Activated T-helper 1 cell treated with Interleukin-2 at 50 U/mL for 16 hours (primary cell): ENCODE measurements around the gene EMB.
"Not testable (repeated sequence)": the region's sequence is repeated elsewhere in the genome, so short reads cannot be mapped to it uniquely, and the experiment has no call there.

Experiments used
- DNase-seq: peaks from one replicate; pipeline ENCODE4 v3.0.0-alpha.2; 2020; ENCODE audit warnings: low read depth

The EMB gene

GRCh38 chr5:50440651-50441492, at the start of gene EMB:
Gene EMB (minus strand): TSS chr5:50441288. CDS start chr5:50441151, 137 bp downstream.
- peak; percentile 71 for DNase-seq

GRCh38 chr5:50489491-50489890, 48.4 kb upstream of the EMB start:
- DNase-seq = peak; percentile 34

GRCh38 chr5:50478790-50479189, 37.7 kb upstream of the EMB start:
- DNase-seq = not testable (repeated sequence)

- no peak for DNase-seq
These were observed 35.5 kb upstream of the EMB start for GRCh38 chr5:50476549-50476948.

- DNase-seq = not testable (repeated sequence)
These were observed 23.9 kb upstream of the EMB start for GRCh38 chr5:50465015-50465414.

- DNase-seq = no peak
These were observed 22.6 kb upstream of the EMB start for GRCh38 chr5:50463726-50464125.

- no peak for DNase-seq
These were observed 22.0 kb upstream of the EMB start for GRCh38 chr5:50463047-50463446.

GRCh38 chr5:50462579-50462978, 21.5 kb upstream of the EMB start:
- not testable (repeated sequence) for DNase-seq

- DNase-seq = peak; percentile 37
These were observed 17.3 kb upstream of the EMB start for GRCh38 chr5:50458372-50458771.

- not testable (repeated sequence) for DNase-seq
These were observed 8.2 kb upstream of the EMB start for GRCh38 chr5:50449241-50449640.

- DNase-seq = no peak
These were observed 6.9 kb upstream of the EMB start for GRCh38 chr5:50447941-50448340.

- no peak for DNase-seq
These were observed 6.1 kb upstream of the EMB start for GRCh38 chr5:50447228-50447627.

GRCh38 chr5:50445296-50445949, 4.3 kb upstream of the EMB start:
- DNase-seq = no peak

- not testable (repeated sequence) for DNase-seq
These were observed 1.8 kb upstream of the EMB start for GRCh38 chr5:50442559-50443539.

- no peak for DNase-seq
These were observed 436 bp upstream of the EMB start for GRCh38 chr5:50441493-50441955.

- no peak for DNase-seq
These were observed 1.9 kb downstream of the EMB start for GRCh38 chr5:50439221-50439620.

- not testable (repeated sequence) for DNase-seq
These were observed 3.0 kb downstream of the EMB start for GRCh38 chr5:50438060-50438459.

GRCh38 chr5:50435168-50435567, 5.9 kb downstream of the EMB start:
- DNase-seq = no peak

GRCh38 chr5:50431133-50431904, 9.8 kb downstream of the EMB start:
- DNase-seq = not testable (repeated sequence)

GRCh38 chr5:50423100-50423799, 17.8 kb downstream of the EMB start:
- not testable (repeated sequence) for DNase-seq
